IPS-15b (cell line): ENCODE data around the gene ADAM19.

Experiments
- H3K27me3 ChIP-seq: one replicate; pipeline ENCODE4 v1.6.1; 2013; ENCODE audit warnings: low read length; ENCODE audit not compliant: control insufficient read depth, insufficient read depth
- H3K36me3 ChIP-seq: one replicate; pipeline ENCODE4 v1.6.1; 2013; ENCODE audit warnings: low read length; ENCODE audit not compliant: control insufficient read depth, insufficient read depth
- H3K4me1 ChIP-seq: one replicate; pipeline ENCODE4 v1.6.1; 2013; ENCODE audit warnings: mild to moderate bottlenecking, low read length; ENCODE audit not compliant: control insufficient read depth, insufficient read depth
- H3K4me3 ChIP-seq: one replicate; pipeline ENCODE4 v1.5.1; 2013; ENCODE audit warnings: low read depth, low read length
- H3K9ac ChIP-seq: one replicate; pipeline ENCODE4 v1.6.1; 2013; ENCODE audit warnings: low read depth, mild to moderate bottlenecking, low read length
- H3K9me3 ChIP-seq: one replicate; pipeline ENCODE4 v1.6.1; 2013; ENCODE audit warnings: mild to moderate bottlenecking, low read length; ENCODE audit not compliant: control insufficient read depth, insufficient read depth

The ADAM19 gene

GRCh38 chr5:157556615-157557418 is 18.8 kb downstream of the ADAM19 start:
- Histone ChIP-seq H3K36me3 (no peaks in the 10 kb centered on the region), H3K9ac (no peak overlapping the region), H3K4me3 (no peak overlapping the region), H3K27me3 (no peaks in the 10 kb centered on the region), H3K9me3 (no peaks in the 10 kb centered on the region), H3K4me1 (peaks cover 4% of the 10 kb centered on the region)

DNA sequence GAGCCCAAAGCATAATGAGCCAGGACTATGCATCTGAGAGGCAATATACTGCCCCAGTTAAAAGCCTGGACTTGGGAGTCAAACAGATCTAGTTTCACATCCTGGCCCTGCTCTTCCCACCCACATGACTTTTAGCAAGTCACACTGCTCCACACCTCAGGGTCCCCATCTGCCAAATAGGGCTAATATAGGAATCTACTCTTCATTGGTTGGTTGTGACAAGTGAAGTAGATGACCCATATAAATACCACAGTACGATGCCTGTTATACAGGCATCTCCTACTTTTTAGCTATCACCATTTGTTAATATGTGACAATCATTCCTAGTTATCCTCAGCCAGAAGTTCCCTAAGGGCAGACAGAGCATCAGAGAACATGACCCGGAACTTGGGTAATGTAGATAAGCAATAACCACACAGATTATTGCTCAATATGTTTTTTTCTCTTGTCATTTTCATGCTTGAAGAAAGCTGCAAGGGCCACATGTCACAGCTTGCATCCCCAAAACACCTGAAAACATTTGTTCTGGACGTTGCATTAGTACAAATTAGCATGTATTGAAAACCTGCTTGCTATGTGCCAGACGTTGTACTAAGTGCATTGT is 20.4 kb downstream of the ADAM19 start:
- no peaks in the 10 kb centered on the region for H3K27me3 ChIP-seq
- H3K4me1 ChIP-seq, result no peaks in the 10 kb centered on the region
- H3K36me3 ChIP-seq, result no peaks in the 10 kb centered on the region
- no peak overlapping the region for H3K9ac ChIP-seq
- no peak overlapping the region for H3K4me3 ChIP-seq
- no peaks in the 10 kb centered on the region for H3K9me3 ChIP-seq

DNA sequence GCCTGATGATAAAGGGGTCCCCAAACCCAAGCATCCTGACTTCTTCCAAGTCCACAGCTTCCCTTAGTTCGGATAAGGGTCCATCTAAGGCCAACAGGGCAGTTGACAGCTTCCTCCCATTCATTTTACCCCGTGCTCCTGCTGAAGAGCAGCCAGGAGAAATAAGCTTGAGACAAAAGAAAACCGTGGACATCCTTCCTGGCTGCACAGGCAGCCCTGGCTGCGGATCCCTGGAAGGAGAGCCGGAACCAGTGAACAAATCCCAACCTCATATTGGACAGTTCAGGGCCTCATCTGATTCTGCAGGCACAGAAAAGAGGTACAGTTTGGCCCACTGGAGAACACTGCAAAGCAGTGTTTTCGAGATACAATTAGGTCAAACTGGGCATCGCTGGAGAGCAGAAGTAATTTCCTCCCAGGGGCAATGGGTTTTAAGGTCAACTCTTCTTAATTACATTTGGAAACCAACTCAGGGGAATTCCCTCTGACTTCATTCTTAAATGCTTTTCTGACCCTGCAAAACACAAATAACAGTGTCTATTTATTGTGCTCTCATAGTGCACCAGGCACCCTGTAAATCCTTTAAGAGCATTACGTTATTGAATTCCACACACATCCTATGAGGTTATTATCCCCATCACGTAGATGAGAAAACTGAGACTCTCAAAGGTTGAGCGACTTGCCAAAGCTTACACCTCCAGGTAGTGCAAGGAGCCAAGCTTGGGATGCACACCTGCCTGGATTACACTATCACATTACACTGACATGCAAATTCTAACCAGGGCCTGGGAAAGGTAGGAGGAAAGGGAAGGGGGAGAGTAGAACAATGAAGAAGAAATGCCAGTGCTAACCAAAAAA is 21.2 kb downstream of the ADAM19 start:
- H3K4me1 ChIP-seq, result no peaks in the 10 kb centered on the region
- no peaks in the 10 kb centered on the region for H3K9me3 ChIP-seq
- H3K9ac ChIP-seq, result no peak overlapping the region

DNA sequence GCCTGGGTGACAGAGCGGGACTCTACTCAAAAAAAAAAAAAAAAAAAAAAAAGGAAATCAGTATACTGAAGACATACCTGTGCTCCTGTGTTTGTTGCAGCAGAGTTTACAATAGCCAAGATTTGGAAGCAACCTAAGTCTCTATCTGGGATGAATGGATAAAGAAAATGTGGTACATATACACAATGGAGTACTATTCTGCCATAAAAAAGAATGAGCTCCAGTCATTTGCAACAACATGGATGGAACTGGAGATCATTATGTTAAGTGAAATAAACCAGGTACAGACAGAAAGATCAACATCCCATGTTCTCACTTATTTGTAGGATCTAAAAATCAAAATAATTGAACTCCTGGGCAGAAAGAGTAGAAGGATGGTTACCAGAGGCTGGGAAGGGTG is 22.9 kb downstream of the ADAM19 start:
- Histone ChIP-seq H3K4me3 (no peak overlapping the region), H3K9me3 (no peaks in the 10 kb centered on the region), H3K27me3 (no peaks in the 10 kb centered on the region), H3K36me3 (no peaks in the 10 kb centered on the region), H3K4me1 (no peaks in the 10 kb centered on the region), H3K9ac (no peak overlapping the region)

More for the DNA sequence above, 21.2 kb downstream of the ADAM19 start:
- Histone ChIP-seq H3K36me3 (no peaks in the 10 kb centered on the region), H3K27me3 (no peaks in the 10 kb centered on the region), H3K4me3 (no peak overlapping the region)

GRCh38 chr5:157550663-157551062 is 24.9 kb downstream of the ADAM19 start:
- Histone ChIP-seq H3K4me1 (no peaks in the 10 kb centered on the region), H3K27me3 (no peaks in the 10 kb centered on the region), H3K9me3 (no peaks in the 10 kb centered on the region), H3K9ac (no peak overlapping the region), H3K36me3 (no peaks in the 10 kb centered on the region), H3K4me3 (no peak overlapping the region)

DNA sequence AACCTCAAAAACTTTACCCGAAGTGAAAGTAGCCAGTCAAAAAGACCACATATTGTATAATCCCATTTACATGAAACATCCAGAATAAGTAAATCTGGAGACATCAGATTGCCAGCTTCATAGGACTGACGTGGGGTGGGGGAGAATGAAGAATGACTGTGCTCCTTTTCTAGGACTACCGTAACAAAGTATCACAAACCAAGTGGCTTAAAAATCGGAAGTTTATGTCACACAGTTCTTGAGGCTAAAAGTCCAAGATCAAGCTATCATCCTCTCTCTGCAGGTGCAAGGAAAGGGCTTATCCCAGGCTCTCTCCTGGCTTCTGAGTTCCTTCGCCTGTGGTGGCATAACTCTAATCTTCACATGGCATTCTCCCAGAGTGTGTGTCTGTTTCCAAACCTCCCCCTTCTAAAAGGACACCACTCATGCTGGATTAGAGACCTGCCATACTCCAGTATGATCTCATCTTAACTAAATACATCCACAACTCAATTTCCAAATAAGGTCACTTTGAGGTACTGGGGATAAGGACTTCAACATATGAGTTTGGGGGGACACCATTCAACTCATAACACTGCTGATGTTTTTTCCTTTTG is 25.5 kb downstream of the ADAM19 start:
- no peaks in the 10 kb centered on the region for H3K36me3 ChIP-seq
- H3K9me3 ChIP-seq, result no peaks in the 10 kb centered on the region
- no peaks in the 10 kb centered on the region for H3K4me1 ChIP-seq

GRCh38 chr5:157549283-157549629 is 26.3 kb downstream of the ADAM19 start:
- no peaks in the 10 kb centered on the region for H3K4me1 ChIP-seq
- H3K27me3 ChIP-seq, result no peaks in the 10 kb centered on the region
- no peak overlapping the region for H3K9ac ChIP-seq
- H3K4me3 ChIP-seq, result no peak overlapping the region
- H3K36me3 ChIP-seq, result no peaks in the 10 kb centered on the region
- no peaks in the 10 kb centered on the region for H3K9me3 ChIP-seq

More for the DNA sequence above, 25.5 kb downstream of the ADAM19 start:
- H3K9ac ChIP-seq, result no peak overlapping the region
- H3K4me3 ChIP-seq, result no peak overlapping the region
- no peaks in the 10 kb centered on the region for H3K27me3 ChIP-seq

- Histone ChIP-seq H3K4me3 (no peak overlapping the region), H3K9me3 (no peaks in the 10 kb centered on the region), H3K36me3 (no peaks in the 10 kb centered on the region), H3K4me1 (no peaks in the 10 kb centered on the region), H3K27me3 (no peaks in the 10 kb centered on the region), H3K9ac (no peak overlapping the region)
These were observed 26.9 kb downstream of the ADAM19 start for GRCh38 chr5:157548513-157549282.

- H3K36me3 ChIP-seq, result no peaks in the 10 kb centered on the region
- no peaks in the 10 kb centered on the region for H3K27me3 ChIP-seq
- H3K4me3 ChIP-seq, result no peak overlapping the region
- no peaks in the 10 kb centered on the region for H3K4me1 ChIP-seq
- H3K9me3 ChIP-seq, result no peaks in the 10 kb centered on the region
- no peak overlapping the region for H3K9ac ChIP-seq
These were observed 27.5 kb downstream of the ADAM19 start for GRCh38 chr5:157547941-157548512.

- H3K36me3 ChIP-seq, result no peaks in the 10 kb centered on the region
- H3K4me1 ChIP-seq, result no peaks in the 10 kb centered on the region
- no peak overlapping the region for H3K4me3 ChIP-seq
- no peaks in the 10 kb centered on the region for H3K9me3 ChIP-seq
- H3K9ac ChIP-seq, result no peak overlapping the region
- no peaks in the 10 kb centered on the region for H3K27me3 ChIP-seq
These were observed 29.0 kb downstream of the ADAM19 start for GRCh38 chr5:157546456-157547100.
